H1 (cell line): ENCODE results near the gene SEC62. TPM values are rescaled to one million over a fixed set of nuclear protein-coding genes. Genes with fewer than 3 reads are reported as not detected.

ENCODE experiments used
- RAD21 ChIP-seq, 2 experiments: IDR thresholded peaks in 1 of 2; conservative IDR thresholded peaks in 1 of 2; 2 replicates each; pipeline ENCODE4 v1.6.1; 2011; ENCODE audit warnings: low read depth in 2 of 2, low read length in 2 of 2, improper control_type of control experiment in 1 of 2, inconsistent platforms in 1 of 2, mild to moderate bottlenecking in 1 of 2, moderate library complexity in 1 of 2
- polyA plus RNA-seq, 7 experiments: library from polyadenylated mRNA; depleted of rRNA in 3 of 7; stranded (reverse) in 5 of 7; unstranded in 2 of 7; fragments of >200 nt in 5 of 7; fragments of 200-250 nt in 2 of 7; gene quantifications; 1 replicate in 5 of 7; 2 replicates in 1 of 7; 4 replicates in 1 of 7; pipeline versions ENCODE4 v1.2.1 to v1.2.3, GENCODE V29; 2011 to 2013; ENCODE audit warnings: missing spikeins in 2 of 7, mixed read lengths in 2 of 7
- total RNA-seq: library from RNA; stranded (reverse); fragmentation: NEBNext Ultra II Directional; extraction: Animal tissue kit (Norgen Biotek cat#: 25700); gene quantifications from 2 replicates; pipeline ENCODE4 v1.2.1, GENCODE V29; 2021

The SEC62 gene
- total and polyA plus RNA-seq, 2 of the 8 experiments (the other 6 are each of a cell fraction or from before 2014, with no cell fraction given), result 67.8 to 113 TPM

- no peak for TF ChIP-seq RAD21 (IDR thresholded peaks at IDR 0.05 in 1 of 2, conservative IDR thresholded peaks at IDR 0.05 in 1 of 2; ENCODE audit: low read depth in 2 of 2, low read length in 2 of 2)
Measured at GRCh38 chr3:169992781-169993180, 26.2 kb downstream of the SEC62 start (continued).
